ENCODE data around the gene CIZ1.
A peak's percentile ranks its signal among the peaks of the same experiment; 100 is the strongest.

The CIZ1 gene

DNA sequence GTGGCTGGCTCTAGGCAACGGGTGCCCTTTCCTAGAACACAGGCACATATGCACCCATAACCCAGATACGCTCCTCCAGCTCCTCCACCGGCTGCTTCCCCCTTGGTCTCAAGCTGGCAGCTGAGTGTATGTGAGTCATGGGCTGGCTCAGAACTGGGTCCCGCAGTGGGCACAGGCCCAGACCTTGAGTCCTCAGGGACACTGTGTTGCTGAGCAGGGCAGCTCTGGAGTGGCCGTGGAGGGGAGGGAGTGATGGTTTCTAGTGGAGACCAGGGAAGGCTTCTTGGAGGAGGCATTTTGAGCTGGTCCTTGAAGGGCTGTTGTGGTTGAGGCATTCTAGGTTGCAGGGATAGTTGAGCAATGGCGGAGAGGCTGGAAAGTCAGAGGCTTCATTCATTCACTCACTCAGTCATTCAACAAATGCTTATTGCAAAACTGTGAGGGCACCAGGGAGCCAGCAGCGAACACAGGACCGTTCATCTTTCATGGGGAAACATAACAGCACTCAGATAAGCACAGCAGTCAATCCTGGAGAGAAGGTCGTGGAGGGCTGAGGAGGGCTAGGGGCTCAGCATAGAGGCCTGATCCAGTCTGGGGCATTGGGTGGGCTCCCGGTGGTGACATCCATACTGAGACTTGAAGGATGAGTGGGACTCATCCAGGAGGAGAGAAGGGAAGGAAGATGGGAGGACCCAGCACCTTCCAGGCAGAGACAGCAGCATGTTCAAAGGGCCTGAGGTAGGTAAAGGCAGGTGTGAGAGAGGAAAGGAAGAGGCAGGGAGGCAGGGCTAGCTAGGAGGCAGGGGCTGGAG lies 29.0 kb downstream of the CIZ1 start:
- peaks cover 4 to 29% (median 25%) of the 10 kb centered on the region in 5 donors for H3K4me1 ChIP-seq (ENCODE audit: control insufficient read depth in 5 of 5, insufficient read depth in 5 of 5, low read length in 5 of 5)
- H3K9me3 ChIP-seq (ENCODE audit: control insufficient read depth in 5 of 5, low read length in 5 of 5) = no peaks in the 10 kb centered on the region
- no peaks in the 10 kb centered on the region for H3K27me3 ChIP-seq (ENCODE audit: control insufficient read depth in 5 of 5, insufficient read depth in 4 of 5, low read length in 5 of 5)

DNA sequence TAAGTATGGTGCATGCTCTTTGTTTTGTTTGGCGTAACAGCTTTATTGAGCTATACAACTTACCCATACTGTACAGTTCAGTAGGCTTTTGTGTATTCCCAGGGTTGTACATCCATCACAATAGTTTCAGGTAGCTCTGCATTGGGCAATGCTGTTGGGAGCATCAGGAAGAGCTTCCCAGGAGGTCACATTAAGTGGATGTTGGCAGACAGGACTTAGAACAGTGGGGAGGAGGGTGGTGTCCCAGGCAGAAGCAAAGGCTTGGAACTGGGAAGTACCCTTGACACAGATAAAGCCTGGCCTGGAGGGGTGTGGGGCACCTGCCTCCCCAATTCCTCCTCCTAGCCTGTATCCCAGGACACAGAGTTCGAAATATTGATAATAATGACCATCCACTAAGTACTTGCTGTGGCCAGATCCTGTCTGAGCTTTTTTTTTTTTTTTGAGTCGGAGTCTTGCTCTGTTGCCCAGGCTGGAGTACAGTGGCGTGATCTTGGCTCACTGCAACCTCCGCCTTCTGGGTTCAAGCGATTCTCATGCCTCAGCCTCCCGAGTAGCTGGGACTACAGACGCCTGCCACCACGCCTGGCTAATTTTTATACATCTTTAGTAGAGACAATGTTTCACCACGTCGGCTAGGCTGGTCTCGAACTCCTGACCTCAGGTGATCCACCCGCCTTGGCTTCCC lies 30.0 kb downstream of the CIZ1 start:
- Histone ChIP-seq H3K4me3 (ENCODE audit: low read depth in 1 of 5, low read length in 5 of 5) (peak overlapping the region in 2 of 5 donors; percentile 78 to 86), H3K9ac (ENCODE audit: low read length in 5 of 5) (peak overlapping the region in 1 of 5 donors; percentile 41), H3K4me1 (ENCODE audit: control insufficient read depth in 5 of 5, insufficient read depth in 5 of 5, low read length in 5 of 5) (peaks cover 4 to 29% (median 25%) of the 10 kb centered on the region in 5 donors), H3K27ac (ENCODE audit: low read depth, low read length) (no peak overlapping the region), H3K36me3 (ENCODE audit: control insufficient read depth in 5 of 5, insufficient read depth in 5 of 5, low read length in 5 of 5) (peaks cover 0 to 33% (median 25%) of the 10 kb centered on the region in 5 donors), H3K27me3 (ENCODE audit: control insufficient read depth in 5 of 5, insufficient read depth in 4 of 5, low read length in 5 of 5) (no peaks in the 10 kb centered on the region), H3K9me3 (ENCODE audit: control insufficient read depth in 5 of 5, low read length in 5 of 5) (no peaks in the 10 kb centered on the region)

More for the DNA sequence above, 29.0 kb downstream of the CIZ1 start:
- Histone ChIP-seq H3K36me3 (ENCODE audit: control insufficient read depth in 5 of 5, insufficient read depth in 5 of 5, low read length in 5 of 5) (peaks cover 0 to 43% (median 35%) of the 10 kb centered on the region in 5 donors), H3K4me3 (ENCODE audit: low read depth in 1 of 5, low read length in 5 of 5) (no peak overlapping the region), H3K9ac (ENCODE audit: low read length in 5 of 5) (no peak overlapping the region), H3K27ac (ENCODE audit: low read depth, low read length) (no peak overlapping the region)

DNA sequence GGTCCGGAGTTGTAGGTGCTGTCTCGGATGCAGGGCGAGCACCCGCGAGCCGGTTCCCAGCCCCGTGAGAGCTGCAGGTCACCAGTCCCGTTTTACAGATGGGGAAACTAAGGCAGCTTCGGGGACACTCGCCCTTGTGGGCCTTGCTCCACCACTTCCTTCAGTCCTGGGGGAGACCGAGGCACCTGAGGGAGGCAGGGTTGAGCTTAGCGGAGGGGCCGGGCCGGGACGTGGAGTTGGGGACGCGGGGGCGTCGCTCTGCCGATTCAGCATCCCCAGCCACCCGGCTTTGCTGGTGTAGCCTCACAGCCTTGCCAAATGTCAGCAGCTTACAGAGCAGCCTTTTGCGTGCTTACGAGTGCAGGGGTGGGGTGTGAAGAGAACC lies 30.8 kb downstream of the CIZ1 start:
- Histone ChIP-seq H3K4me1 (ENCODE audit: control insufficient read depth in 5 of 5, insufficient read depth in 5 of 5, low read length in 5 of 5) (peaks cover 4 to 29% (median 25%) of the 10 kb centered on the region in 5 donors), H3K9ac (ENCODE audit: low read length in 5 of 5) (peak overlapping the region in 4 of 5 donors; percentile 63 to 84 (median 73)), H3K36me3 (ENCODE audit: control insufficient read depth in 5 of 5, insufficient read depth in 5 of 5, low read length in 5 of 5) (peaks cover 0 to 26% (median 19%) of the 10 kb centered on the region in 5 donors), H3K4me3 (ENCODE audit: low read depth in 1 of 5, low read length in 5 of 5) (peak overlapping the region; percentile 58 to 86 (median 82)), H3K27me3 (ENCODE audit: control insufficient read depth in 5 of 5, insufficient read depth in 4 of 5, low read length in 5 of 5) (no peaks in the 10 kb centered on the region), H3K9me3 (ENCODE audit: control insufficient read depth in 5 of 5, low read length in 5 of 5) (no peaks in the 10 kb centered on the region), H3K27ac (ENCODE audit: low read depth, low read length) (no peak overlapping the region)

DNA sequence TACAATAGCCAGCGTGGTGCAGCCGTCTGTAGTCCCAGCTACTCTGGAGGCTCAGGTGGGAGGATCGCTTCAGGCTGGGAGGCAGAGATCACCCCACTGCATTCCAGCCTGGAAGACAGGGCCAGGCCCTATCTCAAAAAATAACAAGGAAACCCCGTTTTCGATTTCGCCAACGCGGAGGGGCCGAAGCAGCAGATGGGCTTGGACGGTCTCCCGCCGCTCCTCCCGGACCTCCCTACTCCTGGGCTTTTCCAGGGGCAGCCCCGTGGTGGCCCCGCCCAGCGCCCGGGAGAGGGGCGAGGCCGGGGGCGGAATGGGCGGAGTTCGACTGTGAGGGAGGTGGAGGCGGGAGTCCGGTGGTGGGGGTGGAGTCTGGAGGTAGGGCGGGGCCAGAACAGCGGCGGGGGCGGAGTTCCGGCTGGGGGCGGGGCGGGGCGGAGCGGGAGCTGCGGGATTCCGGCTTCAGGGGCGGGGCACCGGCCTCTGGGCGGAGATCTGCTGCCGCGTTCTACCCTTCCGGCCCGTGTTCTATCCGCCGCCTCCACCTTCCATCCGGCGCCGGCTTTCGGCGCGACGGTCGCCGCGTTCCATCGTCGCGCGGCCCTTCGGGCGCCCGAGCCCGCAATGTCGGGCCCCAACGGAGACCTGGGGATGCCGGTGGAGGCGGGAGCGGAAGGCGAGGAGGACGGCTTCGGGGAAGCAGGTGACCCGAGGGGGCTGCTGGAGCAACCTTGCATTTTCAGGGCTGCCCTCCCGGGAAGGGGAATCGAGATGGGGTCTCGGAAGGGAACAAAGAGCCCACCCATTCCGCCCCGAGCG lies 31.4 kb downstream of the CIZ1 start, which contains the start of gene BBLN:
Gene BBLN, plus strand, starts transcription at position 482 of the 819 bp plus-strand sequence. Its CDS starts 143 bp downstream, at position 625.
- Histone ChIP-seq H3K36me3 (ENCODE audit: control insufficient read depth in 5 of 5, insufficient read depth in 5 of 5, low read length in 5 of 5) (peaks cover 0 to 26% (median 19%) of the 10 kb centered on the region in 5 donors), H3K27me3 (ENCODE audit: control insufficient read depth in 5 of 5, insufficient read depth in 4 of 5, low read length in 5 of 5) (no peaks in the 10 kb centered on the region), H3K4me3 (ENCODE audit: low read depth in 1 of 5, low read length in 5 of 5) (peak within 1 kb of the TSS; percentile 75 to 86 (median 82)), H3K9me3 (ENCODE audit: control insufficient read depth in 5 of 5, low read length in 5 of 5) (no peaks in the 10 kb centered on the region), H3K4me1 (ENCODE audit: control insufficient read depth in 5 of 5, insufficient read depth in 5 of 5, low read length in 5 of 5) (peaks cover 4 to 29% (median 25%) of the 10 kb centered on the region in 5 donors), H3K27ac (ENCODE audit: low read depth, low read length) (no peak within 1 kb of the TSS), H3K9ac (ENCODE audit: low read length in 5 of 5) (peak within 1 kb of the TSS in 4 of 5 donors; percentile 69 to 84 (median 73))

DNA sequence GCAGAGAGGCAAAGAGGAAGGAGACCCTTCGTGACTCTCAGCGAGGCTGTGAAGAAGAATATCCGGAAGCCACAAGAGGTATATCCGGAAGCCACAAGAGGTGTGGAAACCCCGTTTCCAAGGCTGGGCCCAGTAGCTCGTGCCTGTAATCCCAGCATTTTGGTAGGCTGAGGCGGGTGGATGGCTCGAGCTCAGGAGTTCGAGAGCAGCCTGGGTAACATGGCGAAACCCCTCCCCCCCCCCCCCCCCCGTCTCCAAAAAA lies 31.9 kb downstream of the CIZ1 start:
- Histone ChIP-seq H3K9me3 (ENCODE audit: control insufficient read depth in 5 of 5, low read length in 5 of 5) (no peaks in the 10 kb centered on the region), H3K27me3 (ENCODE audit: control insufficient read depth in 5 of 5, insufficient read depth in 4 of 5, low read length in 5 of 5) (no peaks in the 10 kb centered on the region), H3K27ac (ENCODE audit: low read depth, low read length) (no peak overlapping the region), H3K9ac (ENCODE audit: low read length in 5 of 5) (peak overlapping the region in 4 of 5 donors; percentile 24 to 69 (median 53)), H3K4me1 (ENCODE audit: control insufficient read depth in 5 of 5, insufficient read depth in 5 of 5, low read length in 5 of 5) (peaks cover 4 to 29% (median 25%) of the 10 kb centered on the region in 5 donors), H3K36me3 (ENCODE audit: control insufficient read depth in 5 of 5, insufficient read depth in 5 of 5, low read length in 5 of 5) (peaks cover 0 to 23% (median 18%) of the 10 kb centered on the region in 5 donors), H3K4me3 (ENCODE audit: low read depth in 1 of 5, low read length in 5 of 5) (peak overlapping the region; percentile 70 to 86 (median 74))

DNA sequence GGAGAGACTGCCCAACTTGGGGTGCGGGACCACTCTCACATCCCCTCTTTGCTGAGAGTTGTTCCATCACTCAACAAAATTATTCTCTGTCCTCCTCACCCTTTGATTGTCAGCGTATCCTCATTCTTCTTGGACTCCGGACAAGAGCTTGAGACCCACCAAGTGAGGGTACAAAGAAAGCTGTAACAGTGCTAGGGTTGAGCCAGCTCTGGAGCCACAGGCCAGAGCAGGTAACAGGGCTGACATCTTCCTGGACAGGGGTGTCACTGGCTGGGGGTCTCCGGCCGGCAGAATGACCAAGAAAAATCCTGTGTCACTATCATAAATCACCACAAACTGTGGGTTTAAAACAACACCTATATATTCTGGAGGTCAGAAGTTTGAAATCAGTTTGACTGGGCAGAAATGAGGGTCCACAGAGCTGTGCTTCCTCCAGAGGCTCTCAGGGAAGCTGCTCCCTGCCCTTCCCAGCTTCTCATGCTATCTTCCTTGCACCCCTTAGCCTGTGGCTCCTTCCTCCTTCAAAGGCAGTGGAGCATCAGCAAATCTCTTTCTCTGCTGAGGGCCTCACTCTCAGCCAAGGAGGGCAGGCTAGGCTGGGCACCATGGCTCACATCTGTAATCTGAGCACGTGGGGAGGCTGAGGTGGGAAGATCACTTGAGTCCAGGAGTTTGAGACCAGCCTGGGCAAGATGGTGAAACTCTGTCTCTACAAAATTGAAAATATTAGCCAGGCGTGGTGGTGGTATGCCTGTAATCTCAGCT lies 35.5 kb downstream of the CIZ1 start:
- H3K9me3 ChIP-seq (ENCODE audit: control insufficient read depth in 5 of 5, low read length in 5 of 5) = no peaks in the 10 kb centered on the region
- H3K36me3 ChIP-seq (ENCODE audit: control insufficient read depth in 5 of 5, insufficient read depth in 5 of 5, low read length in 5 of 5) = no peaks in the 10 kb centered on the region
- H3K27me3 ChIP-seq (ENCODE audit: control insufficient read depth in 5 of 5, insufficient read depth in 4 of 5, low read length in 5 of 5) = no peaks in the 10 kb centered on the region
- peaks cover 2 to 14% (median 13%) of the 10 kb centered on the region in 5 donors for H3K4me1 ChIP-seq (ENCODE audit: control insufficient read depth in 5 of 5, insufficient read depth in 5 of 5, low read length in 5 of 5)
- no peak overlapping the region for H3K4me3 ChIP-seq (ENCODE audit: low read depth in 1 of 5, low read length in 5 of 5)
- no peak overlapping the region for H3K27ac ChIP-seq (ENCODE audit: low read depth, low read length)
- H3K9ac ChIP-seq (ENCODE audit: low read length in 5 of 5) = no peak overlapping the region

DNA sequence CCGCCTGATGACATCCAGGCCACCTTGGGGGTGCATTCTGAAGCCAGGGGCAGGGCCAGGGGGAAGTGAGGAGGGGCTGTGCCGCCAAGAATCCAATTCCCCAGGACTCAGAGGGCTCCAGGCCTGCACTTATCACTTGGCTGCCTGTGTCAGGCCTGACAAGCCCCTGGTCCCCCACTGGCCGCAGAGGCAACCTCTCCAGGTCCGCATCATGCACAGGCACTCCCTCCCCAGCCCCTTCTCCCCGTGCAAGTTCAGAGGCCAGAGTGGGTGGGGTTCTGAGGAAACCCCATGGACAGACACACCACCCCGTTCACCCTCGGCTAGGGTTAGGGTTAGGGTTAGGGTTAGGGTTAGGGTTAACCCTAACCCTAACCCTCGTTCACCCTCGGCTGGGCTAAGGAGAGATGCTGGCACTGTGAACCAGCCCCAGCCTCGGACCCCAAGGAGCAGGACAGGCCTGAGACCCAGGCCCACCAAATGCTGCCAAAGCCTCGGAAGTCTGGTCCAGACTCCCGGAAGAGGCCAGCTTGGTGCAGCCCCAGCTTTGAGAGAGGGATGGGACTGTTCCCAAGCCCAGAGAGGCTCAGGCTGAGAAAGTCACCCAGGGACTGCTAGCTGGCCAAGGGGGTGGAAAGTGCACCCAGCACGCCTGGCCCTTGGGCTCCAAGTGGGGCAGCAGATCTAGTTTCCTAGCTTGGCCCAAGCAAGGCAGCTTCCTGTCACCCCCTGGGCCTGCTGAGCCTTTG lies 37.3 kb downstream of the CIZ1 start:
- no peaks in the 10 kb centered on the region for H3K36me3 ChIP-seq (ENCODE audit: control insufficient read depth in 5 of 5, insufficient read depth in 5 of 5, low read length in 5 of 5)
- no peak overlapping the region for H3K27ac ChIP-seq (ENCODE audit: low read depth, low read length)
- peaks cover 0 to 4% (median 0%) of the 10 kb centered on the region in 5 donors for H3K27me3 ChIP-seq (ENCODE audit: control insufficient read depth in 5 of 5, insufficient read depth in 4 of 5, low read length in 5 of 5)
- H3K9me3 ChIP-seq (ENCODE audit: control insufficient read depth in 5 of 5, low read length in 5 of 5) = no peaks in the 10 kb centered on the region
- no peaks in the 10 kb centered on the region for H3K4me1 ChIP-seq (ENCODE audit: control insufficient read depth in 5 of 5, insufficient read depth in 5 of 5, low read length in 5 of 5)
- H3K4me3 ChIP-seq (ENCODE audit: low read depth in 1 of 5, low read length in 5 of 5) = no peak overlapping the region
- H3K9ac ChIP-seq (ENCODE audit: low read length in 5 of 5) = no peak overlapping the region

DNA sequence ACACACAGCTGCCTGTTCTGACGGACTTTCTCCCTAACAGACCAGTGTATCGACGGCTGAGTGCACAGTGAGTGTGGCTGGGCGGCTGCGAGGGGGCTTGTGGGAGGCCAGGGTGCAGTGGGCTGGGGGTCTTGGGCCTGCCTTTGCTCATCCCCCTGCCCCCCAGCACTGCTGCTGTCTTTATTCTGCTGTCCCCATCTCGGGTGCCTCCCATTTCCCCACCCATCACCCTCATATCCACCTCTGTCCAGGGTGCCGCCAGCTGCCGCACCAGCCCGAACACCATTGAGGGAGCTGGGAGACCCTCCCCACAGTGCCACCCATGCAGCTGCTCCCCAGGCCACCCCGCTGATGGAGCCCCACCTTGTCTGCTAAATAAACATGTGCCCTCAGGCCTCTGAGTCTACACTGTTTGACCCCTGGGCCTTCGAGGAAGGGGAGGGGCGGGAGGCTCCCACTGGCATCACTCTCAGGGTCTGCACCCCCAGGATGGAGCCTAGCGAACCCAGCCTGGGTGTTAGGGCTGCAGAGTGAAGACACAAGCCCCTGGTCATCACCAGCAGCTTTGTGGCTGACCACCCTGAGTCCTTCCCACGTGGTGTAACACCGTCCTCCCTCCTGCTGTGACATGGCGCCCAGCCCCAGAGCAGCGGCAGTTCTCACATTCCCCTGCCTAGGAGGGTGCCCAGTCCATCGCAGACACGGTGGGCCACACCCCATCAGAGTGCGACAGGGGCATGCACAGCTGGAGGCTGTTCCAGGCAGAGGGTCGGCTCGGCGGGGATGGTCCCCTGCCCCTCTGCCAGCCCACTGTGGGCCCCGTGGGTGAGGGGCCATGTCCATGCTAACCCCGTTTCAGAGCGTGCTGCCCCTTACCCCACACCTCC lies 38.1 kb downstream of the CIZ1 start:
- no peak overlapping the region for H3K27ac ChIP-seq (ENCODE audit: low read depth, low read length)
- H3K27me3 ChIP-seq (ENCODE audit: control insufficient read depth in 5 of 5, insufficient read depth in 4 of 5, low read length in 5 of 5) = peaks cover 0 to 4% (median 0%) of the 10 kb centered on the region in 5 donors
- no peaks in the 10 kb centered on the region for H3K9me3 ChIP-seq (ENCODE audit: control insufficient read depth in 5 of 5, low read length in 5 of 5)
- no peaks in the 10 kb centered on the region for H3K4me1 ChIP-seq (ENCODE audit: control insufficient read depth in 5 of 5, insufficient read depth in 5 of 5, low read length in 5 of 5)
- H3K4me3 ChIP-seq (ENCODE audit: low read depth in 1 of 5, low read length in 5 of 5) = no peak overlapping the region
- no peak overlapping the region for H3K9ac ChIP-seq (ENCODE audit: low read length in 5 of 5)
- no peaks in the 10 kb centered on the region for H3K36me3 ChIP-seq (ENCODE audit: control insufficient read depth in 5 of 5, insufficient read depth in 5 of 5, low read length in 5 of 5)

Measured in subcutaneous abdominal adipose tissue (tissue), 5 donors.